Erythroblast (primary cell): ENCODE measurements around the gene SLC17A2.

ENCODE experiments used
- DNase-seq, 2 experiments: peaks; one replicate each; lab custom pipeline; 2025; lab: John Stamatoyannopoulos, UW
- GATA1 ChIP-seq: IDR thresholded peaks from 2 replicates; pipeline ENCODE4 v1.6.1; 2011; ENCODE audit warnings: low read depth, mild to moderate bottlenecking, control low read depth, low read length, moderate library complexity
- POLR2A ChIP-seq: IDR thresholded peaks from 2 replicates; pipeline ENCODE4 v1.6.1; 2011; ENCODE audit warnings: mild to moderate bottlenecking, low read length

The SLC17A2 gene

DNA sequence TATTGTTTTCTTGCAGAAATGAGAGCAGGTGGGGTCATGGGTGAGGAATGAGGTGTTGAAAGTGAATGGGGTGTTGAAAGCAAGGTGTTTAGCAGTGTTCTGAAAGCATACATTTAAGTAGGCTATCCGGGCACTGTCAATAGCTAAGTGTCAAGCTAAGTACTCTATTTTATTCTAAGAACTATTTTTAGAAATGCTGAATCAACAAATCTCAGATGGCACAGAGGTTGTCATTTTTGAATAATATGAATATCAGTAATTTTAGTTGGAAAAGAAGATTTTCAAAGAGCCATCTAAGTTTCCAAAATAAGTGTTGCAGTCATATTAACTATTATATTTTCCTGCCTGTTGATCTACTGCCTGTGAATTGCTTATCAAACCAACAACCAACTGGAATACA is 34.7 kb downstream of the SLC17A2 start:
- no peak for TF ChIP-seq GATA1
- TF ChIP-seq POLR2A, result no peak

GRCh38 chr6:25893778-25894177 is 36.7 kb downstream of the SLC17A2 start:
- DNase-seq, result no peak
- no peak for TF ChIP-seq POLR2A
- no peak for TF ChIP-seq GATA1

More for the DNA sequence above, 34.7 kb downstream of the SLC17A2 start:
- no peak for DNase-seq

- TF ChIP-seq GATA1, result no peak
- no peak for TF ChIP-seq POLR2A
- no peak for DNase-seq
Observed at GRCh38 chr6:25892877-25893276, 37.6 kb downstream of the SLC17A2 start.

DNA sequence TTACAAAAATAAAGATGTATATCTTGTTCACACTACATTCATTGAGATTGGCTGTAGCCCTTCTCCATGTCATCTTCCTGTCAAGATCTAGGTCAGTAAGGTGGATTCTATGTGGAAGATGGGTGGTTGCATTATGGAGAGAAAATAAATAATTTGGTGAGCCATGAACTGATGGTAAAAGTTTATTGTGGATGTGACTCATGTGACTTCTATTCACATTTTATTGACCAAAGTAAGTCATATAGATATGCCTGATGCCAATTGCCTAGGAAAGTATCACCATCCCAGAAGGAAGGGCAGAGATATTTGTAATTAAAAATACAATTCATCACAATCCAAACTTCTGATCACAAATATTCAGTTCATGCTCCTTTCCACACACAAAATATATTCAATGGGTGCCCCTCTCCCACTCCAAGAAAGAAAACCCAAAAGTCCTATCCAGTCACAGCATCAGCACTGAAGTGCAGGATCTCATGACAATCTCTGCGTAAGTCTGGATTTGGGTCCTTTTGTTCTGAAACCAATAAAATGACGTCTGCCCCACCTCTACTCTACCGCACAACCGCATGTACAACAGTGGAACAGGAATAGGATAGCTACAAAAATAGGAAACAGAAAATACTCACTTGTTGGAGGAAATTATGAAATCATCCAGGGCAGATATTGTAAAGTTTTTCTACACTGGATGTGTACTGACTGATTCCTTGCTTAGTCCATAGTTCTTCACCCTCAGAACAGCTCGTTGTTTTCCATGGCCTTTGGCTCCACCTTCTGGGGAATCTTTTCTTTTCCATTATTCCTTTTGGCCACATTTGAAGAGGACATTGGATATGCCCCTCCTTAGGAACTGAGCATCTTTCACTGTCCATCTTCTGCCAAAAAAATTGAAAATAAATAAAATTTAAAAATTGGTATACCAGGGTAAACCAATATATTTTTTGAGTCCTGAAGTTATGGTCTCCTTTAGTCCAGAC is 40.3 kb downstream of the SLC17A2 start:
- peak; percentile 4 to 50 for DNase-seq
- no peak for TF ChIP-seq POLR2A
- TF ChIP-seq GATA1, result no peak

DNA sequence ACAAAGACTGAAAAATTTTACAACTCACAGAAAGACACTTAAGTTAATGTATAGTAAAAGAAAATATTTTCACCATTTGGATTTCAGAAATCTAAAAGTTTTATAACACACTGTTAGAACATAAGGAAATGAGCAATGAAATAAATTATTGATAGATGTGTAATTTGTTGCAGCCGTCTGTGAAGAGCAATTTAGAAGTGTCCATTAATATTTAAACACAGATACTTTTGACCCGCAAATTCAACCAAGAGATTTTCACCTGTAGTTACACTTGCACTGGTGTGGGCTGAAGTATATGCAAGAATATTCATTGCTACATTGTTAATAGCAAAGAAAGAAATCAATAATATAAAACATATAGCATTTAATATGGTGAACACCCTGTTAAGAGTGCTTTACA is 41.9 kb downstream of the SLC17A2 start:
- TF ChIP-seq GATA1 (no peak), POLR2A (no peak)
- DNase-seq, result no peak

DNA sequence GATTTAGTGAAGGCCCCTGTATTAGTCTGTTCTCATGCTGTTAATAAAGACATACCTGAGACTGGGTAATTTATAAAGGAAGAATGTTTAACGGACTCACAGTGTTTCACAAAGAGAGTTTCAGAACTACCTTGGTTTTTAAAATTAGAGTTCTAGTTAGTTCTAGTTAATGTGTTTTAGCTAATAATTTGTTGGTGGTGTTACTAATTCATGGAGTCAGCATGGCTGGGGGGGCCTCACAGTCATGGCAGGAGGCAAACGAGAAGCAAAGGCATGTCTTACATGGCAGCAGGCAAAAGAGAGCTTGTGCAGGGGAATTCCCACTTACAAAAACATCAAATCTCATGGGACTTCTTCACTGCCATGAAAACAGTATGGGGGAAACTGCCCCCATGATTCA is 44.4 kb downstream of the SLC17A2 start:
- DNase-seq, result no peak
- TF ChIP-seq GATA1 (no peak), POLR2A (no peak)

DNA sequence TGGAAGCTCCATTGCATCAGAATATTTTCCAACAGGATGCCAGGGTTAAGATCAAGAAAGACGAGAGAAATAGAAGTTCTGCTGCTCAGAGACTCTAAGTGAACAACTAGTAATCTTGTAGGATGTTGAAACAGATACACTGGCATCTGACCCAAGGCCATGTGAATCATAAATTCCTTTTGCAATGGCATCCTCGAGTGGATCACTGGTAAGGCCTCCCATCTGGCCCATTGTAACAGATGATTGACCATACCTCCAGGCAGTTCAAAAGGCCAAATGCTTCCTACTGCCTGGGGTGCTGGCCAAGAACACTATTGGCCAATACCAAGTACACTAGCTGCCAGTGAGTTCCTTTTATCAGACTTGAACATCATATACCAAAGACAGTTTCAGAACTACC is 46.5 kb downstream of the SLC17A2 start:
- TF ChIP-seq POLR2A (no peak), GATA1 (no peak)
- no peak for DNase-seq

DNA sequence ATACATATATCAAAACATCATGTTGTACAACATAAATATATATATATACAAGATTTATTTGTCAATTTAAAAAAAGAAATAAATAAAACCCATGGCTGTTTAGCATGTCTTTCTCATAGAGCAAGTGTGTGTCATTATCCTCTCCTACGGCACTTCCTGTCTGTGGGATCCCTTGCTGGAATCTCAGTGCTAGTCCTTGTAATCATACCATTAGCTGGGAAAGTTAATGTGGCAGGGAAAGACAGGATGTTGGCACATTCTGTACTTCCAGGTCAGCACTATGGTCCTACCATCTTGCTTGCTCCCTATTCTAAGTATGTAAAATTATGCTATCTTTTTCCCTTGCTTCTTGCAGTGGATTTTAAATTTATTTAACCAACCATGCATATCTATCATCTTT is 47.0 kb downstream of the SLC17A2 start:
- no peak for DNase-seq
- TF ChIP-seq POLR2A (no peak), GATA1 (no peak)

- TF ChIP-seq GATA1, result no peak
- TF ChIP-seq POLR2A, result peak; percentile 21
- DNase-seq, result peak; percentile 50 to 51
Observed at GRCh38 chr6:25882051-25882496, 48.4 kb downstream of the SLC17A2 start.

DNA sequence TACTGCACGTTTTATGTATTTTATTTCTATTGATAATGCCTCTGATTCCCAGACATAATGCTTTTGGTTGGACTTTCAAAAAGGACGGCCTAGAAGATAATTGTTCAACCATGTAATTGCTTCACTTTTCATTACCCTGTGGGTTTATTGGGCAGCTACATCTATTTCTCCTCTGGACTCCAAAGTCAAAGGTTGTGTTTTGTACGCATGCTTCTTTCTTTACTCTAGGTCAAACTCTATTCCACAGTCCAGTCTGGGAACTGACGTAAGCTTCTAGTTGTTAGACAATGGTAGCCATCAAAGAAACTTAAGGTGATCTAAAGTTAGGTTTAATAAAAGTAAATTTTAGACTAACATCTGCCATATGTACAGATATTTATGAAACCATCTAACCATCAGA is 49.9 kb downstream of the SLC17A2 start:
- TF ChIP-seq POLR2A (no peak), GATA1 (no peak)
- DNase-seq, result no peak

GRCh38 chr6:25878721-25879322 is 51.7 kb downstream of the SLC17A2 start:
- TF ChIP-seq POLR2A (no peak), GATA1 (no peak)
- DNase-seq, result no peak

- TF ChIP-seq GATA1 (no peak), POLR2A (no peak)
- no peak for DNase-seq
Observed at GRCh38 chr6:25875926-25876602, 54.4 kb downstream of the SLC17A2 start.

GRCh38 chr6:25875563-25875905 is 55.0 kb downstream of the SLC17A2 start:
- no peak for DNase-seq
- no peak for TF ChIP-seq POLR2A
- no peak for TF ChIP-seq GATA1
